ENCODE data around the gene GRK2.

DNA sequence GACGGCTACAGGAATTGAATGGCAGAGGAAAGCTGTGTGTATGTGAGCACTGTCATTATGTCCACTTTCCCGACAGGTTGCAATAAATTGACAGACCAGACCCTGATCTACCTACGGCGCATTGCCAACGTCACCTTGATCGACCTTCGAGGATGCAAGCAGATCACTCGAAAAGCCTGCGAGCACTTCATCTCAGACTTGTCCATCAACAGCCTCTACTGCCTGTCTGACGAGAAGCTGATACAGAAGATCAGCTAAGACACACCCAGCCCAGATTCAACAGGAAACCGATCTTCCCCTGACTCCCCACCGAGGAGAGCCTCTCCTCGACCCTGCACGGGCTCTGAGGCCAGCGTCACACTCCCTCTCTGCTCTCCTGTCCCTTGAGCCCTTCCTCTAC lies 11.5 kb upstream of the GRK2 start:
- TF ChIP-seq GATA3 (IDR thresholded peaks at IDR 0.05; ENCODE audit: low read depth, low read length) (no peak), GATA2 (IDR thresholded peaks at IDR 0.05; ENCODE audit: low read depth, low read length) (no peak)

All from SH-SY5Y (cell line).